GM21786 (cell line): ENCODE data around the gene CPLX1.
"Not testable (repeated sequence)": the region's sequence is repeated elsewhere in the genome, so short reads cannot be mapped to it uniquely, and the experiment has no call there.

Experiments used
- ATAC-seq: cut with Tn5 transposase; IDR thresholded peaks from one replicate; pipeline ENCODE4 v1.9.1; 2021; ENCODE audit not compliant: unreplicated experiment

CPLX1 gene

GRCh38 chr4:793093-793861 lies 32.7 kb downstream of the CPLX1 start:
- no peak for ATAC-seq

- no peak for ATAC-seq
Measured at GRCh38 chr4:792626-793092, 33.3 kb downstream of the CPLX1 start.

GRCh38 chr4:791898-792625 lies 33.9 kb downstream of the CPLX1 start:
- no peak for ATAC-seq

- no peak for ATAC-seq
Measured at GRCh38 chr4:791252-791897, 34.6 kb downstream of the CPLX1 start.

GRCh38 chr4:790466-790820 lies 35.5 kb downstream of the CPLX1 start:
- ATAC-seq: no peak

- no peak for ATAC-seq
Measured at GRCh38 chr4:789571-790465, 36.1 kb downstream of the CPLX1 start.

GRCh38 chr4:788636-789297 lies 37.2 kb downstream of the CPLX1 start:
- no peak for ATAC-seq

GRCh38 chr4:788006-788635 lies 37.8 kb downstream of the CPLX1 start:
- no peak for ATAC-seq

GRCh38 chr4:787561-787981 lies 38.4 kb downstream of the CPLX1 start:
- no peak for ATAC-seq

GRCh38 chr4:786861-787300 lies 39.0 kb downstream of the CPLX1 start:
- ATAC-seq: no peak

- ATAC-seq: no peak
Measured at GRCh38 chr4:786074-786741, 39.7 kb downstream of the CPLX1 start.

- ATAC-seq: no peak
Measured at GRCh38 chr4:785332-786073, 40.4 kb downstream of the CPLX1 start.

- no peak for ATAC-seq
Measured at GRCh38 chr4:784401-785331, 41.3 kb downstream of the CPLX1 start.

- peak; percentile 95 for ATAC-seq
Measured at GRCh38 chr4:781493-782216, 44.3 kb downstream of the CPLX1 start.

- no peak for ATAC-seq
Measured at GRCh38 chr4:780716-781492, 45.0 kb downstream of the CPLX1 start.

- ATAC-seq: not testable (repeated sequence)
Measured at GRCh38 chr4:780255-780654, 45.7 kb downstream of the CPLX1 start.
